ENCODE data around the gene BCL2L2. TPM values are rescaled to one million over a fixed set of nuclear protein-coding genes. Genes with fewer than 3 reads are reported as not detected.
A peak's percentile ranks its signal among the peaks of the same experiment; 100 is the strongest.

The BCL2L2 gene
- total and polyA plus RNA-seq, 9 of the 15 experiments (the other 6 are each of a cell fraction or from before 2014, with no cell fraction given): 2.6 to 32.5 (median 14.7) TPM

DNA sequence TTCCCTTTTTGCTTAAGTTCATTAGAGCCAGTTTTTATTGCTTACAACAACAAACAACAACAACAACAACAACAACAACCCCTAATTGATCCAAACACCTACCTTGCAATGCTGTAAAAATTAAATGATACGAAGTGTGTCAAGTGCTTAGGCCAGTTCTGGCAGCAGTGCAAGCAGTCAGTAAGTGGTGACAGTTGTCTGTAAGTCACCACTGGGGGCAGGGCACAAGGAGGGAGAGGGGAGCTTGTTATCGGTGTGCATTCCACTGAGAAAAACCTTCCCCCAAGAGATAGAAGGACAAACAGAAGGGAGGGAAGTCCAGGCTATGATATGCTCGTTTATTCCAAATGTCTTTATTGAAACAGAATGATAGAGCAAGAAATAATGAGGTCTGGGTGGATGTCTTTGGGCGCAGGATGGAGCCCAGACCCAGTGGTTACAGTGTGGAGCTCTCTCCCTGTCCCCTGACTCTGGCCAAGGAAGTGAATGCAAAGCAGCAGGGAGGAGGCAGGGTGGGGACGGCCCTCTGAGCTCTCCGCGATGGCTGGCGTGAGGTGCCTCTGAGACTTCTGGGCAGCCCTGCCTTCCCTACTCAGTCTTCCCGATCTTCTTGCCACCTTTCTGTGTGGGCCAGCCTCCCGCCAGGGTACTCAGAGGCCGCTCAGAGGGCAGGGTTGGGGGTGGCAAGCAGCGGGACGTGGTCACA, 39.5 kb downstream of the BCL2L2 start:
- peak overlapping the region; percentile 22 to 74; a peak in 3 of 4 replicates for H3K9ac ChIP-seq (ENCODE audit: insufficient read depth in 1 of 2, low read depth in 2 of 2, low read length in 2 of 2)
- intact Hi-C loops (cut with micrococcal nuclease): no loop called here
- CTCF ChIA-PET (ENCODE audit: low intra/inter-chr PET ratio): no interaction called here
- TF ChIP-seq ZNF766 (CRISPR knock-in tag; conservative IDR thresholded peaks at IDR 0.05): no peak
- TF ChIP-seq HDAC1 (IDR thresholded peaks at IDR 0.05): 0 out of 4 replicates have a peak, but pooled peaks of 1 of the 2 experiments have one; percentile 17
- peak; percentile 23; the same call in 1 of the 2 replicates for TF ChIP-seq CTBP1 (IDR thresholded peaks at IDR 0.05; ENCODE audit: borderline replicate concordance)
- TF ChIP-seq MTA3 (IDR thresholded peaks at IDR 0.05; ENCODE audit: borderline replicate concordance): no peak
- TF ChIP-seq PTBP1 (IDR thresholded peaks at IDR 0.05; ENCODE audit: low read depth, low read length): no peak
- no peak for TF ChIP-seq ZFP36 (IDR thresholded peaks at IDR 0.05; ENCODE audit: low read depth, low read length, partially characterized antibody)
- no peak for TF ChIP-seq PHTF2 (CRISPR knock-in tag; IDR thresholded peaks at IDR 0.05)
- TF ChIP-seq FOXK2 (conservative IDR thresholded peaks at IDR 0.05 in 1 of 2, IDR thresholded peaks at IDR 0.05 in 1 of 2; ENCODE audit: low read depth in 2 of 2): 0 out of 4 replicates have a peak, but pooled peaks of 1 of the 2 experiments have one; percentile 31
- TF ChIP-seq RBM17 (IDR thresholded peaks at IDR 0.05; ENCODE audit: borderline replicate concordance, low read depth, low read length): no peak
- TF ChIP-seq DPF2 (IDR thresholded peaks at IDR 0.05): 0 out of 2 replicates have a peak, but pooled peaks have one; percentile 24
- TF ChIP-seq, protein P1, sequence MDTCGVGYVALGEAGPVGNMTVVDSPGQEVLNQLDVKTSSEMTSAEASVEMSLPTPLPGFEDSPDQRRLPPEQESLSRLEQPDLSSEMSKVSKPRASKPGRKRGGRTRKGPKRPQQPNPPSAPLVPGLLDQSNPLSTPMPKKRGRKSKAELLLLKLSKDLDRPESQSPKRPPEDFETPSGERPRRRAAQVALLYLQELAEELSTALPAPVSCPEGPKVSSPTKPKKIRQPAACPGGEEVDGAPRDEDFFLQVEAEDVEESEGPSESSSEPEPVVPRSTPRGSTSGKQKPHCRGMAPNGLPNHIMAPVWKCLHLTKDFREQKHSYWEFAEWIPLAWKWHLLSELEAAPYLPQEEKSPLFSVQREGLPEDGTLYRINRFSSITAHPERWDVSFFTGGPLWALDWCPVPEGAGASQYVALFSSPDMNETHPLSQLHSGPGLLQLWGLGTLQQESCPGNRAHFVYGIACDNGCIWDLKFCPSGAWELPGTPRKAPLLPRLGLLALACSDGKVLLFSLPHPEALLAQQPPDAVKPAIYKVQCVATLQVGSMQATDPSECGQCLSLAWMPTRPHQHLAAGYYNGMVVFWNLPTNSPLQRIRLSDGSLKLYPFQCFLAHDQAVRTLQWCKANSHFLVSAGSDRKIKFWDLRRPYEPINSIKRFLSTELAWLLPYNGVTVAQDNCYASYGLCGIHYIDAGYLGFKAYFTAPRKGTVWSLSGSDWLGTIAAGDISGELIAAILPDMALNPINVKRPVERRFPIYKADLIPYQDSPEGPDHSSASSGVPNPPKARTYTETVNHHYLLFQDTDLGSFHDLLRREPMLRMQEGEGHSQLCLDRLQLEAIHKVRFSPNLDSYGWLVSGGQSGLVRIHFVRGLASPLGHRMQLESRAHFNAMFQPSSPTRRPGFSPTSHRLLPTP (IDR thresholded peaks at IDR 0.05; ENCODE audit: borderline replicate concordance, extremely low read depth, insufficient read length): no peak
- TF ChIP-seq NR4A1 (CRISPR knock-in tag; IDR thresholded peaks at IDR 0.05): no peak
- no peak for TF ChIP-seq NR4A1 (tag; IDR thresholded peaks at IDR 0.05)
- TF ChIP-seq SIX5 (IDR thresholded peaks at IDR 0.05; ENCODE audit: borderline replicate concordance in 1 of 2, insufficient read depth in 1 of 2, low read depth in 1 of 2, low read length in 2 of 2): no peak
- no peak for TF ChIP-seq NCOA2 (IDR thresholded peaks at IDR 0.05; ENCODE audit: partially characterized antibody in 2 of 2)
- TF ChIP-seq CBFA2T3 (IDR thresholded peaks at IDR 0.05): peak; percentile 45
- TF ChIP-seq, protein P2, sequence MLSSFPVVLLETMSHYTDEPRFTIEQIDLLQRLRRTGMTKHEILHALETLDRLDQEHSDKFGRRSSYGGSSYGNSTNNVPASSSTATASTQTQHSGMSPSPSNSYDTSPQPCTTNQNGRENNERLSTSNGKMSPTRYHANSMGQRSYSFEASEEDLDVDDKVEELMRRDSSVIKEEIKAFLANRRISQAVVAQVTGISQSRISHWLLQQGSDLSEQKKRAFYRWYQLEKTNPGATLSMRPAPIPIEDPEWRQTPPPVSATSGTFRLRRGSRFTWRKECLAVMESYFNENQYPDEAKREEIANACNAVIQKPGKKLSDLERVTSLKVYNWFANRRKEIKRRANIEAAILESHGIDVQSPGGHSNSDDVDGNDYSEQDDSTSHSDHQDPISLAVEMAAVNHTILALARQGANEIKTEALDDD (IDR thresholded peaks at IDR 0.05): peak; percentile 45; the same call in 1 of the 2 replicates

More for the DNA sequence above, 39.5 kb downstream of the BCL2L2 start:
- Histone ChIP-seq H2AFZ (ENCODE audit: low read depth, low read length) (peak overlapping the region; percentile 85), H3K4me1 (replicated peaks in 1 of 2; ENCODE audit: control insufficient read depth in 2 of 2, insufficient read depth in 2 of 2, low read length in 2 of 2) (peaks cover 11 to 16% of the 10 kb centered on the region in 2 experiments; a peak in 4 of 5 replicates), H3K36me3 (ENCODE audit: control insufficient read depth, insufficient read depth, low read length) (no peaks in the 10 kb centered on the region), H3K4me2 (ENCODE audit: insufficient read depth, low read length) (peak overlapping the region; percentile 72), H4K20me1 (replicated peaks; ENCODE audit: control insufficient read depth, insufficient read depth, low read length) (no peaks in the 10 kb centered on the region), H3K9me3 (replicated peaks; ENCODE audit: control insufficient read depth, insufficient read depth, low read depth, low read length) (no peaks in the 10 kb centered on the region), H3K4me3 (no peak overlapping the region), H3K9me1 (ENCODE audit: control insufficient read depth, insufficient read depth, low read length) (no peaks in the 10 kb centered on the region), H3K79me2 (ENCODE audit: control insufficient read depth, insufficient read depth, low read length) (no peaks in the 10 kb centered on the region), H3K27ac (ENCODE audit: extremely low read depth, low read depth, low read length) (peak overlapping the region; percentile 48; the same call in 1 of the 3 replicates), H3K27me3 (ENCODE audit: control insufficient read depth in 2 of 2, insufficient read depth in 2 of 2, low read length in 2 of 2) (peaks cover under 1 to 3% of the 10 kb centered on the region in 2 experiments; a peak in 1 of 5 replicates)
- BruUV-seq (replicated peaks): no TSS peak
- POLR2A ChIA-PET: interaction anchor here (0.6 to 1.6 kb wide), 6 partner anchors 8 to 69 kb away, joined by 3 to 11 read pairs (median 3); partner anchors contain the start of gene PABPN1
- peak; percentile 95 for FAIRE-seq
- ATAC-seq: peak; percentile 96
- peak; percentile 60 to 75 (median 68) for DNase-seq (ENCODE audit: extremely low read depth in 1 of 4, low spot score in 3 of 4)
- 19% methylated on average over 6 of the region's 13 CpGs for WGBS (ENCODE audit: insufficient coverage, low coverage, missing lambda C conversion rate)
- in situ Hi-C loops (cut with MboI): no loop called here

Data from K562 (cell line).